Type B pancreatic cell (in vitro differentiated cells): ENCODE measurements around the gene CSAD. TPM values are rescaled to one million over a fixed set of nuclear protein-coding genes. Genes with fewer than 3 reads are reported as not detected.
A peak's percentile ranks its signal among the peaks of the same experiment; 100 is the strongest.

Source experiments
- DNase-seq: peaks from one replicate; pipeline ENCODE4 v3.0.0; 2021; ENCODE audit warnings: mixed read lengths; ENCODE audit not compliant: unreplicated experiment; ENCODE audit errors: extremely low spot score
- H3K27ac Mint-ChIP-seq: 2 replicates; pipeline ENCODE4 v1.8.0; 2021; ENCODE audit warnings: mild to moderate bottlenecking, mixed read lengths
- H3K27me3 Mint-ChIP-seq: 2 replicates; pipeline ENCODE4 v1.8.0; 2021; ENCODE audit warnings: mixed read lengths
- H3K36me3 Mint-ChIP-seq: 2 replicates; pipeline ENCODE4 v1.8.0; 2021; ENCODE audit warnings: mixed read lengths
- H3K4me1 Mint-ChIP-seq: one replicate; pipeline ENCODE4 v1.8.0; 2021; ENCODE audit warnings: mixed read lengths; ENCODE audit not compliant: unreplicated experiment
- H3K4me3 Mint-ChIP-seq: 2 replicates; pipeline ENCODE4 v1.8.0; 2021; ENCODE audit warnings: mild to moderate bottlenecking, mixed read lengths
- H3K9me3 Mint-ChIP-seq: 2 replicates; pipeline ENCODE4 v1.8.0; 2021; ENCODE audit warnings: mixed read lengths
- total RNA-seq: library from RNA; stranded (reverse); gene quantifications from 2 replicates; pipeline ENCODE4 v1.2.1, GENCODE V29; 2021; ENCODE audit warnings: low replicate concordance
- TF ChIP-seq, protein P1 (sequence below): fragments of 200-600 bp; sonication (generic); conservative IDR thresholded peaks from 2 replicates; pipeline ENCODE4 v1.5.0; 2021; ENCODE audit warnings: antibody characterized with exemption, mild to moderate bottlenecking

CSAD gene
- total RNA-seq, 1 donor from 2014 or later, result 49.3 TPM

DNA sequence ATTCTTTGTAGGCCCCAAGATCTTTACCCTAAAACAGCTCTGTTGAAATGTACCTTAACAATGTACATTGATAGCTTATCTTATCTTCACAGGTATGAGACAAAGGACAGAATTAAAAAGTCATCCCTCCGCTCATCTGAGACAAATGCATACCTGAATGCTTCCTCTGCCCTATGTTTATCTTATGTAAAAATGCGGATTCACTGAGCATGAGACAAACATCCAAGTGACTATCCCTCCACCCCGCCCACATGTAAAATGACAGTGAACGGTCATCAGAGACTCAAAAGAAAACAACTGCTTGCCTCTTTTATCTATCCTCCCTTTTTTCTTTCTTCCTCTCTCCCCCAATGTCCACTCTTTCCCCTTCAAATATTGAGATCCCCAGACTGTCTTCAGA is 37.4 kb downstream of the CSAD start:
- TF ChIP-seq, protein P1, sequence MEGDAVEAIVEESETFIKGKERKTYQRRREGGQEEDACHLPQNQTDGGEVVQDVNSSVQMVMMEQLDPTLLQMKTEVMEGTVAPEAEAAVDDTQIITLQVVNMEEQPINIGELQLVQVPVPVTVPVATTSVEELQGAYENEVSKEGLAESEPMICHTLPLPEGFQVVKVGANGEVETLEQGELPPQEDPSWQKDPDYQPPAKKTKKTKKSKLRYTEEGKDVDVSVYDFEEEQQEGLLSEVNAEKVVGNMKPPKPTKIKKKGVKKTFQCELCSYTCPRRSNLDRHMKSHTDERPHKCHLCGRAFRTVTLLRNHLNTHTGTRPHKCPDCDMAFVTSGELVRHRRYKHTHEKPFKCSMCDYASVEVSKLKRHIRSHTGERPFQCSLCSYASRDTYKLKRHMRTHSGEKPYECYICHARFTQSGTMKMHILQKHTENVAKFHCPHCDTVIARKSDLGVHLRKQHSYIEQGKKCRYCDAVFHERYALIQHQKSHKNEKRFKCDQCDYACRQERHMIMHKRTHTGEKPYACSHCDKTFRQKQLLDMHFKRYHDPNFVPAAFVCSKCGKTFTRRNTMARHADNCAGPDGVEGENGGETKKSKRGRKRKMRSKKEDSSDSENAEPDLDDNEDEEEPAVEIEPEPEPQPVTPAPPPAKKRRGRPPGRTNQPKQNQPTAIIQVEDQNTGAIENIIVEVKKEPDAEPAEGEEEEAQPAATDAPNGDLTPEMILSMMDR, result no peak

DNA sequence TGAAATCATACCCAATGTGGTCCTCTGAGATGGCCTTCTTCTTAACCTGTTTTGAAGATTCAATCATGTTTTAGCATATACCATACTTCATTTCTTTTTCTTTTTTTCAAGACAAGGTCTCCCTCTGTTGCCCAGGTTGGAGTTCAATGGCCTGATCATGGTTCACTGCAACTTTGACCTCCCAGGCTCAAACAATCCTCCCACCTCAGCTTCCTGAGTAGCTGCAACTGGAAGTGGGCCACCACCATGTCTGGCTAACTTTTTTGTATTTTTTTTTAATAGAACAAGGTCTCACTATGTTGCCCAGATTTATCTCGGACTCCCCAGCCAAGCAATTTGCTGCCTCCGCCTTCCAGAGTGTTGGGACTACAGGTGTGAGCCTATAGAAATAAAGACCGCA is 47.0 kb downstream of the CSAD start:
- H3K27ac Mint-ChIP-seq, result no peak overlapping the region
- no peak overlapping the region for H3K4me3 Mint-ChIP-seq

More for the DNA sequence above, 37.4 kb downstream of the CSAD start:
- peaks cover 4% of the 10 kb centered on the region for H3K9me3 Mint-ChIP-seq
- no peak overlapping the region for H3K4me3 Mint-ChIP-seq
- H3K36me3 Mint-ChIP-seq, result no peaks in the 10 kb centered on the region
- peak overlapping the region; percentile 13 for H3K27ac Mint-ChIP-seq
- no peaks in the 10 kb centered on the region for H3K27me3 Mint-ChIP-seq
- no peaks in the 10 kb centered on the region for H3K4me1 Mint-ChIP-seq
- no peak for DNase-seq

DNA sequence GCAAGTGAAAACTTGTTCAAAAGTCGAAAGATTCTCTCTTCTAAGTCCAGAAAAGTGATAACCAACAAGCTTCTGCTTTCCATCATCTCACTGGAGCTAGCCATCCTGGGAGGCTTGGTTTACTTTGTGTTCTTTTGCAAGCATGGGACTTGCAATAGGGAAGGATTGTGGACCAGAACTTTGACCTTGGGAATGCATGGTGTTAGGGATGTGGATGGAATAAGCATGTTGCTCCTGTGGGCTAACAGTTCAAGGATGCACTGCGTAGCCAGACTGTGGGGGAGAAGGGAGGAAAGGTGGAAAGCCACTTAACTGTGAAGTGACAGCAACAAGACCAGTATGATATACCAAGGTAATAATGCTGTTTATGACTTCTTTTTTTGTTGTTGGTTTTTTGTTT is 48.9 kb downstream of the CSAD start:
- H3K4me1 Mint-ChIP-seq, result no peaks in the 10 kb centered on the region
- H3K9me3 Mint-ChIP-seq, result no peaks in the 10 kb centered on the region
- peak; percentile 20 for DNase-seq
- TF ChIP-seq, protein P1, result no peak
- H3K27ac Mint-ChIP-seq, result no peak overlapping the region
- no peak overlapping the region for H3K4me3 Mint-ChIP-seq
- no peaks in the 10 kb centered on the region for H3K36me3 Mint-ChIP-seq
- peaks cover 9% of the 10 kb centered on the region for H3K27me3 Mint-ChIP-seq

More for the DNA sequence above, 47.0 kb downstream of the CSAD start:
- H3K36me3 Mint-ChIP-seq, result no peaks in the 10 kb centered on the region
- H3K9me3 Mint-ChIP-seq, result peaks cover 1% of the 10 kb centered on the region
- H3K27me3 Mint-ChIP-seq, result peaks cover 9% of the 10 kb centered on the region
- H3K4me1 Mint-ChIP-seq, result no peaks in the 10 kb centered on the region
- TF ChIP-seq, protein P1, result no peak
- DNase-seq, result peak; percentile 11

DNA sequence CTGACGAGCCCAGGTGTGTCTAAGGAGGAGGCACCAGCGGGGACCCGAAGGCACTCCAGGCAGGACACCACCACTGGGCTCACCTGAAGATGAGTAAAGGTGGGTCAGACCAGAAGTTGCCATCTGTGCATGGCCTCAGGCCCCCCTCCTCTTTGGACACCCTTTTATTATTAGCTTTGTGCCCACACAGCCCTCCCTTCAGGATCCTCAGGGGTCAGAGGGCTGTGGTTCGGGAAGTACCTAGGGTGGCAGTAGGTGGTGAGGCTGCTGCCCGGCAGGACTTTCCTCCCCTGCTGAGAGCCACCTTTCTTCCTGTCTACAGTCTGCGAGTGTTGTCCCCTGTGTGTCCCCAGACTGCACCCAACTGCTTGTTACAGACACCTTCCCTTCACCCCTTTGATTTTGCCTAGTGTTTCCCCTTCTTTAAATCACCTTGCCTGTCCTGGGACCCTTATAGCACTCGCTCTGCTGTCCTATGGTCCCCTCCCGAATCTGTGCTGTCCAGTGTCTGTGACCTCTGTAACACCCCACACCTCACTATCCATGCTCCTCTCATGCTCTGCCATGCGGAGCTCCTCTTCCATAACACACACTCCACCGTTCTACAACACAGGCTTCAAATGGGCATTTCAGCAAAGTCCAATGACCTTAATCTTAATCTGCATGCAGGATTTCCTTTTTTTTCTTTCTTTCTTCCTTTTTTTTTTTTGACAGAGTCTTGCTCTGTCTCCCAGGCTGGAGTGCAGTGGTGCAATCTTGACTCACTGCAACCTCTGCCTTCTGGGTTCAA is 51.8 kb downstream of the CSAD start:
- Mint-ChIP-seq H3K9me3 (no peaks in the 10 kb centered on the region), H3K27ac (no peak overlapping the region), H3K27me3 (peaks cover 9% of the 10 kb centered on the region), H3K4me3 (no peak overlapping the region), H3K4me1 (no peaks in the 10 kb centered on the region), H3K36me3 (no peaks in the 10 kb centered on the region)
- TF ChIP-seq, protein P1, result no peak
- DNase-seq, result peak; percentile 55

DNA sequence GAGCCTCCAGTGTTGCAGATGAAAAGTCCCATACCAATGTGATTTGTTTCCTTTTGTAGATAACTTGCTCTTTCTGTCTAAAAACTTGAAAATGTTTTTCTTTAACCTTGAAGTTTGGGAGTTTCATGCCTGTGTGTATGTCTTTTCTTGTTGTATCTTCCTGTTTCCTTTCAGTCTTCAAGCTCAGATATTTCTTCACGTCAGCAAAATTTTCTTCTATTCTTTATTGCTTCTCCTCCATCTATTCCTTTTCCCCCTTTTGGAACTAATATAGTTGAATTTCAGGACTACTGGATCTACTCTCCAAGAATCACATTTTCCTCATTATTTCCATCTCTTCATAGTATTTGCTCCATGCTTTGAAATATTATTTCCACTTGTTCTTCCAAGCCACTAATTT is 53.6 kb downstream of the CSAD start:
- no peaks in the 10 kb centered on the region for H3K36me3 Mint-ChIP-seq
- no peak overlapping the region for H3K27ac Mint-ChIP-seq
- no peaks in the 10 kb centered on the region for H3K9me3 Mint-ChIP-seq
- no peak overlapping the region for H3K4me3 Mint-ChIP-seq
- TF ChIP-seq, protein P1, result no peak
- H3K4me1 Mint-ChIP-seq, result peaks cover 5% of the 10 kb centered on the region
- peaks cover 9% of the 10 kb centered on the region for H3K27me3 Mint-ChIP-seq
- DNase-seq, result no peak
